ENCODE data around the gene SLC27A5. TPM values are rescaled to one million over a fixed set of nuclear protein-coding genes. Genes with fewer than 3 reads are reported as not detected.

Gene SLC27A5
- total RNA-seq, 1 experiment from 2014 or later, result 24.9 TPM

DNA sequence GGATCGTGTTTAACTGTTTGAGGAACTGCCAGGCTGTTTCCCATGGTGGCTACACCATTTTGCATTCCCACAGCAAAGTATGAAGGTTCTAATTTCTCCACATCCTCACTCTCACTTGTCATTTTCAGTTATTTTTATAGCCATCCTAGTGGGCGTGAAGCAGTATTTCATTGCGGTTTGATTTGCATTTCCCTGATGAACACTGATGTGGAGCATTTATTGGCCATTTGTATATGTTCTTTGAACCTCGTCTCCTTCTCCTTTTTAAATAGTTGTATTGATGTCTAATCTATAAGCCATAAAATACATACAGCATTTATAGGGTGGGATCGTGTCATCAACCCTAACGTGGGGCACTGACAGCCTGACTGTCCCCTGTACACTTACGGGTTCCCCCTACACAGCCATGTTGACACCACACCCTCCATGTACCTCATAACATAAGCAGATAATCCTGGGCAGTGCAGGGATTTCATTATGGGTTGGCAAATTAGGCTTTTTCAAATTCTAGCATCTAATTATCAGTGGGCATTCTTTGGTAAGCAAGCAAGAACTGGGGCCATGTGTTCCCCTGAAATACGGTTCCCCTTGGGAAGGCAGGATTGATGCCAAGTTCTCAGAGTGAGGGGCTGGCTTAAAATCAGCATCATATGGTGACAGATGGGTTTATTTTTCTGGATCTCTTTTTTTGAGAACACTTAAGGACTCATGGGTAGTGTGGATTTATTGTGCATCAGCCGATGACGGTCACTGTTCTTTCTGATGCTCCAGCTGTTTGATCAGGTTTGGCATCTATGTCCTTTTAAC is 19.4 kb upstream of the SLC27A5 start:
- POLR2A ChIA-PET (ENCODE audit: low non-redundant PET), result interaction anchor here (0.5 kb wide), 1 partner anchor 12 kb away, joined by 5 read pairs; the partner anchor contains the start of gene ZBTB45
- Histone ChIP-seq H3K4me1 (ENCODE audit: insufficient read depth, low read length, poor library complexity, severe bottlenecking) (no peaks in the 10 kb centered on the region), H3K9me3 (ENCODE audit: low read depth, low read length, poor library complexity, severe bottlenecking) (no peaks in the 10 kb centered on the region), H3K4me3 (ENCODE audit: low read depth, low read length, poor library complexity, severe bottlenecking) (no peak overlapping the region), H3K27me3 (replicated peaks; ENCODE audit: insufficient read depth, low read depth, low read length, poor library complexity) (no peaks in the 10 kb centered on the region), H3K27ac (ENCODE audit: low read depth, low read length, poor library complexity, severe bottlenecking) (no peak overlapping the region), H3K36me3 (ENCODE audit: insufficient read depth, low read length, poor library complexity, severe bottlenecking) (no peaks in the 10 kb centered on the region)
- intact Hi-C loops (cut with micrococcal nuclease; ENCODE audit: unreplicated experiment), result no loop called here
- CTCF ChIA-PET, result no interaction called here
- no TSS peak for BruUV-seq (replicated peaks)
- TF ChIP-seq, protein P1, sequence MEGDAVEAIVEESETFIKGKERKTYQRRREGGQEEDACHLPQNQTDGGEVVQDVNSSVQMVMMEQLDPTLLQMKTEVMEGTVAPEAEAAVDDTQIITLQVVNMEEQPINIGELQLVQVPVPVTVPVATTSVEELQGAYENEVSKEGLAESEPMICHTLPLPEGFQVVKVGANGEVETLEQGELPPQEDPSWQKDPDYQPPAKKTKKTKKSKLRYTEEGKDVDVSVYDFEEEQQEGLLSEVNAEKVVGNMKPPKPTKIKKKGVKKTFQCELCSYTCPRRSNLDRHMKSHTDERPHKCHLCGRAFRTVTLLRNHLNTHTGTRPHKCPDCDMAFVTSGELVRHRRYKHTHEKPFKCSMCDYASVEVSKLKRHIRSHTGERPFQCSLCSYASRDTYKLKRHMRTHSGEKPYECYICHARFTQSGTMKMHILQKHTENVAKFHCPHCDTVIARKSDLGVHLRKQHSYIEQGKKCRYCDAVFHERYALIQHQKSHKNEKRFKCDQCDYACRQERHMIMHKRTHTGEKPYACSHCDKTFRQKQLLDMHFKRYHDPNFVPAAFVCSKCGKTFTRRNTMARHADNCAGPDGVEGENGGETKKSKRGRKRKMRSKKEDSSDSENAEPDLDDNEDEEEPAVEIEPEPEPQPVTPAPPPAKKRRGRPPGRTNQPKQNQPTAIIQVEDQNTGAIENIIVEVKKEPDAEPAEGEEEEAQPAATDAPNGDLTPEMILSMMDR (conservative IDR thresholded peaks at IDR 0.05; ENCODE audit: low read depth, low read length), result no peak
- TF ChIP-seq EZH2 (IDR thresholded peaks at IDR 0.05; ENCODE audit: borderline replicate concordance, low read depth, low read length, poor library complexity, severe bottlenecking), result no peak
- DNase-seq (ENCODE audit: low spot score), result no peak

DNA sequence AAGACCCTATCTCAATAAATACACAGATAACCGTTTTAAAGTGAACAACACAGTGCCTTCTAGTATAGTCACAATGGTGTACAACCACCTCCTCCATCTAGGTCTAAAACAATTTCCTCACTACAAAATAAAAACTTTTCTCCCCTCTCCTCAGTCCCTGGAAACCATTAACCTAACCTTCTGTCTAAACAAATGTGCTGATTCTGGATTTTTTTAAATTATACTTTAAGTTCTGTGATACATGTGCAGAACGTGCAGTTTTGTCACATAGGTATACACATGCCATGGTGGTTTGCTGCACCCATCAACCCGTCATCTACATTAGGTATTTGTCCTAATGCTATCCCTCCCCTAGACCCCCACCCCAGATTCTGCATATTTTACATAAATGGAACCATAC is 17.6 kb upstream of the SLC27A5 start:
- no TSS peak for BruUV-seq (replicated peaks)

DNA sequence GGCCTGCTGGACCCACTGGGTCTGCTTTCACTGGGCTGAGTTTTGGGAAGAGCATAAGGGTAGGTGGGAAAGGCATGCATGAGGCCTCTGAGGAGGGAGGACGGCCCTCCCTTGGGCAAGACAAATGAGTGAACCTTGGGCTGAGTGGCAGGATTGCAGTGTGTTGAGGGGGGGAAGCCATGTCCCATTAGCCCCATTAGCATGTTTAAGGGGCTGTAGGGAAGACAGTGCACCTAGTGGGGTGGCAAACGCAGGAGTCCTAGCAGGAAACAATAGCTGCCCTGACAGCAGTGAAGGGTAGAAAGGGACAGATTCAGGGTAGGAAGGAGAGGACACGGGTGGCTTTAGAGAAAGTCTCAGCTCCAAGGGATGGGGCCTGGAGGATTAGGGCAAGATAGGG is 10.9 kb upstream of the SLC27A5 start:
- DNase-seq (ENCODE audit: low spot score), result no peak
- Histone ChIP-seq H3K27me3 (replicated peaks; ENCODE audit: insufficient read depth, low read depth, low read length, poor library complexity) (no peaks in the 10 kb centered on the region), H3K4me1 (ENCODE audit: insufficient read depth, low read length, poor library complexity, severe bottlenecking) (peaks cover 8% of the 10 kb centered on the region), H3K4me3 (ENCODE audit: low read depth, low read length, poor library complexity, severe bottlenecking) (no peak overlapping the region), H3K27ac (ENCODE audit: low read depth, low read length, poor library complexity, severe bottlenecking) (no peak overlapping the region), H3K36me3 (ENCODE audit: insufficient read depth, low read length, poor library complexity, severe bottlenecking) (no peaks in the 10 kb centered on the region), H3K9me3 (ENCODE audit: low read depth, low read length, poor library complexity, severe bottlenecking) (no peaks in the 10 kb centered on the region)
- intact Hi-C loops (cut with micrococcal nuclease; ENCODE audit: unreplicated experiment), result no loop called here
- no TSS peak for BruUV-seq (replicated peaks)
- POLR2A ChIA-PET (ENCODE audit: low non-redundant PET), result interaction anchor here (0.7 kb wide), 1 partner anchor 50 kb away, joined by 18 read pairs; no protein-coding TSS in a partner anchor
- CTCF ChIA-PET, result no interaction called here
- no peak for TF ChIP-seq EZH2 (IDR thresholded peaks at IDR 0.05; ENCODE audit: borderline replicate concordance, low read depth, low read length, poor library complexity, severe bottlenecking)
- TF ChIP-seq, protein P1 (conservative IDR thresholded peaks at IDR 0.05; ENCODE audit: low read depth, low read length), result no peak

More for the DNA sequence above, 17.6 kb upstream of the SLC27A5 start:
- no peaks in the 10 kb centered on the region for H3K27me3 ChIP-seq (replicated peaks; ENCODE audit: insufficient read depth, low read depth, low read length, poor library complexity)
- DNase-seq (ENCODE audit: low spot score), result no peak
- no peak overlapping the region for H3K27ac ChIP-seq (ENCODE audit: low read depth, low read length, poor library complexity, severe bottlenecking)
- intact Hi-C loops (cut with micrococcal nuclease; ENCODE audit: unreplicated experiment), result no loop called here
- POLR2A ChIA-PET (ENCODE audit: low non-redundant PET), result no interaction called here
- H3K4me1 ChIP-seq (ENCODE audit: insufficient read depth, low read length, poor library complexity, severe bottlenecking), result no peaks in the 10 kb centered on the region
- H3K4me3 ChIP-seq (ENCODE audit: low read depth, low read length, poor library complexity, severe bottlenecking), result no peak overlapping the region
- CTCF ChIA-PET, result no interaction called here
- TF ChIP-seq, protein P1 (conservative IDR thresholded peaks at IDR 0.05; ENCODE audit: low read depth, low read length), result no peak
- TF ChIP-seq EZH2 (IDR thresholded peaks at IDR 0.05; ENCODE audit: borderline replicate concordance, low read depth, low read length, poor library complexity, severe bottlenecking), result no peak
- H3K36me3 ChIP-seq (ENCODE audit: insufficient read depth, low read length, poor library complexity, severe bottlenecking), result no peaks in the 10 kb centered on the region
- no peaks in the 10 kb centered on the region for H3K9me3 ChIP-seq (ENCODE audit: low read depth, low read length, poor library complexity, severe bottlenecking)

Measured in A673 (cell line).